Activated CD4-positive, alpha-beta T cell treated with anti-CD3 and anti-CD28 coated beads, Interleukin-2, amount 50 U/mL, for 24 hours (primary cell): ENCODE data around the gene S100A6.

ENCODE experiments used
- DNase-seq, 2 donors: peaks; one replicate each; pipeline ENCODE4 v3.0.0-alpha.2; 2020; ENCODE audit warnings: low read depth in 1 of 2, low spot score in 1 of 2

S100A6 gene

DNA sequence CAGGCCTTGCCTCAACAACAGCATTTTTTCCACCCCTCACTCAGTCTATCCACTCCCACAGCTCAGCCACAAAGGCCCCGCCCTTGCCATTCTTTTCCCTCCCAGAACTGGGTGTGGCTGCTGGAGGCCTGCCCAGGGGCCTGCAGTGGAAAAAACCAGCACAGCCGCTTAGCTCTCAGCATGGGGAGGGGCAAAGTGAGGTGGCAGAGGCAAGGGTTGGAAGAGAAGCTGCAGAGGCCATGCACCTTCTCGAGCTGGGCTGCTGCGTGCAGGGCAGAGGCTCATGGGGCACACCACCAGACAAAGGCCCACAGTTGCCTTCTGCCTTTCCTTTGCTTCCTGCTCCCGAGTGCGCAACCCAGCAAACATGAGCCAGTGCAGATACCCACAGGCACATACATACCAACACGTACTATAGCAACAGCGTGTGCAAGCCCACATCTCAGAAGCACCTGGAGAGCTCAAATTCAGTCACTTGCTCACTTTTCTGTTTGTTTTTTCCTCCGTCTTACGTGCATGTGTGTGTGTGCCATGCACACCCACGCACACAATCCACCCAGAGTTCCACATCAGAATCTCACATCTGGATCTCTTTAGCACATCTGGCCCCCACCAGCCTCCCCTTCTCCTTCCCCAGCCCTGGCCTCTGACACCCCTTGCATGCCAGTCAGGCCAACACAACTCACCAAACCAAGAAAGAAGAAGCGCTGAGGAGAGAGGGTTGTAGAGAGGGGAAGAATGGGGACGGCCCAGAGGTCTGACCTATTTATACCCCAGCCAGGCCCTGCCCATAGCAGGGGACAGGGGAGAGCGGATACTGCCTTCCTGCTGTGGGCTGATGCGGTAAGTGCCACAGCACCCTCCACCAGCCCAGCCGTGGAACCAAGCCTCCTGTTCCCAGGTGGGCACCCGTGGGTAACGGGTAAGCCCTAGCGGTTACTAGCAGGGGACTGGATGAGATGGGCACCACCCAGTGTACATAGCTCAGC lies 9.6 kb upstream of the S100A6 start, which contains the start of gene S100A4:
Gene S100A4 (minus strand): TSS at position 740 of the 989 bp plus-strand sequence. CDS start 1,012 bp downstream, outside the sequence.
- peak; percentile 80 to 92 for DNase-seq

DNA sequence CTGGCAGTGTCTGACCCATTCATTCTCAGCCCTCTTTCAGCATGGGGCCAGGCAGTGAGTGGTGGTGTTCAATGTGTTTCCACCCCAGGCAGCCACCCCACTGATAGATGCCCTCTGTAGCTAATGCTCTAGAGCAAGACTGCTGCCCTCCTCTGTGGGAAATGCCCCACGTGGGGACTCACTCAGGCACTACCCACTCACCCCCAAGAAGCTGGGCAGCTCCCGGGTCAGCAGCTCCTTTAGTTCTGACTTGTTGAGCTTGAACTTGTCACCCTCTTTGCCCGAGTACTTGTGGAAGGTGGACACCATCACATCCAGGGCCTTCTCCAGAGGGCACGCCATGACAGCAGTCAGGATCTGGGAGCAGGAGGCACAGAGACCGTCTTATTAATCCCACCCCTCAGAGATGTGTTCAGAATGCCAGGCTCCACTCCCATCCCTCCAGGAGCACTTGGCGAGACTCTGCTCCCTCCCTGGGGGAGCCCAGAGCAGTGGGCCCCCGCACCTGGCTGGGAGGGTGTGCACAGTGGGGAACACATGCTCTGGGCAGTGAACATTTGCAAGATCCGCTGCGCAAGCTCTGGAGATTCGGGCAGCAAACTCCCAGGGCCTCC lies 8.8 kb upstream of the S100A6 start:
- DNase-seq: no peak

DNA sequence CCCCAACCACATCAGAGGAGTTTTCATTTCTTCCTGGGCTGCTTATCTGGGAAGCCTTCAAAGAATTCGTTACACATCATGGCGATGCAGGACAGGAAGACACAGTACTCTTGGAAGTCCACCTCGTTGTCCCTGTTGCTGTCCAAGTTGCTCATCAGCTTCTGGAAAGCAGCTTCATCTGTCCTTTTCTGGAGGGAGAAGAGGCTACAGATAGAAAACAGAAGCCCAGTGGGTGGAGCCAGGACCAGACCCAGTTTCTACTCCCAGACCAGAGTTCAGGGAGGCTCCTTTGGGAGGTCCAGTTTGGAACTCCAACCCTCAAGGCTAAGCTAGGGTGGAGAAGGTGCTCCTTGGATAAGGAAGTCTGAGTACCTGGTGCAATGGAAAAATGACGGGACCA lies 7.9 kb upstream of the S100A6 start:
- DNase-seq: no peak

DNA sequence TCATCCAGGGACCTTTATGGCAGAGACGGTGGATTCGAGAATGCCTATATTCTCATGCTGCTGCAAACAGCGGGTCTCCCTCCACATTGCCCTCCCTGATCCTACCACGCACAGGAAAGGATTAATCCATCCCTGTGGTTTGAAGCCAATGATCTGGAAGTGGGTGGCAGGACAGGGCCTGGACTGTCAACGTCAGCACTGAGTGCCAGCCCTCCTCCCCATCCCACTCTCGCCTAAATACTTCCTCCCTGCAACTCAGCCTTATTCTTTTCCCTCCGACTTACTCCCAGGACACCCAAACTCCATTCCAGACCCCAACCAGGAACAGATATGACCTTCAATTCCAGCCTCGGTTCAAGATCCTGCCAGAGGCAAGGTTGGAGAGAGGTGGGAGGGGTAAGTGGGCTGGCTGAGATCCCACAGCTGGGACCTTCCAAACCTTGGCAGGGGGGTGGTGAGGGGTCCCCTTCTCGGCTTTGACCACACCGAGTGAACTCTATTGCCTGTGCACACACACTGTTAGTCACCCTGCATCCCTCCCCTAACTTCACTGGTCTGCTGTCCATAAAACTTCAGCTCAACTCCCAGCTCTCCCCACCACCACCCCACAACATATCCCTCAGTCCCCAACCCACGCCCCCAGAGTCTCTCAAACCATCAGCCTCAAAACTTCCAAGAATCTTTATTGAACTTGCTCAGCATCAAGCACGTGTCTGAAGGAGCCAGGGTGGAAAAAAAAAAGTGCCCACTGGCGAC lies 7.3 kb upstream of the S100A6 start:
- no peak for DNase-seq

DNA sequence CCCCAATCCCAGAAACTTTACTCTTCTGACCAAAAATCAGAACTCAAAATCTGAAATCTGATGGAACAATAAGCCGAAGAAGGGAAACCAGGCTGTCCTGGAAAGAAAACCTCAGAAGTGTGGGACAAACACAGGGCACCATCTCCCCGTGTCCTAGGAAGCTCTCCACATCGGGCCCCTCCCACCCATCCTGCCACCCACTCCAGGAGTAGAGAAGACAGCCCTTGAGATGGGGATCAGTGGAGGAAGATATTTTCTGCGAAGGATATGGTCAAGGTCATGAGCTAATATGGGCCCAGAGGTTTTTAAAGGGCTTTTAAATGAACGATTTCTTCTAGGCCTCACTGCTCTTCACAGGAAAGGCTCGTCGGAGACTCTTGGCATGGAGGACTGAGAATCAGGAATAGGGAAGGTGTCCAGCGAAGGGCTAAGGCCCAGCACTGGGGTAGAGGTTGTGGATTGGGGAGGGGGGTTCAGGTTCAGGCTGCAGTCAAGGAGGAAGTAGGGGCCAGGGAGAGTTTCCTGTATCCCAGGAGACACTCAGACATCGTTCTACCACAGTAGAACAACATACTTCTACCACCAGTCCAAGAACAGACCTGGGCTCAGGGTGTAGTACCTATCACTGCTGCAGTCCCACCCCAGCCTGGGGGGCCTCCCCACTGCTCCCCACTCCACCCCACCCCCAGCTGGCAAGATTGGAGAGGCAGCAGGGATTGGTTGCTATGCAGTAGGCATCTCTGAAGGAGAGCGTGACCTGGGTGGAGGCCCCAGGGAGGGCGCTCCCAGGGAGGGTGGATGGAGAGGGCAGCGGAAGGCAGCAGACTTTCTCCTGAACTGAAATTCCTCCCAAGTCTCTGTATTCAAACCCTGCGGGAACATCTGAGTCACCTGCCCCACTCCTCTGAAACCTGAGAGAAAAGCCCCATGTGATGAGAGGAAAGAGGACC lies 6.1 kb upstream of the S100A6 start:
- no peak for DNase-seq

DNA sequence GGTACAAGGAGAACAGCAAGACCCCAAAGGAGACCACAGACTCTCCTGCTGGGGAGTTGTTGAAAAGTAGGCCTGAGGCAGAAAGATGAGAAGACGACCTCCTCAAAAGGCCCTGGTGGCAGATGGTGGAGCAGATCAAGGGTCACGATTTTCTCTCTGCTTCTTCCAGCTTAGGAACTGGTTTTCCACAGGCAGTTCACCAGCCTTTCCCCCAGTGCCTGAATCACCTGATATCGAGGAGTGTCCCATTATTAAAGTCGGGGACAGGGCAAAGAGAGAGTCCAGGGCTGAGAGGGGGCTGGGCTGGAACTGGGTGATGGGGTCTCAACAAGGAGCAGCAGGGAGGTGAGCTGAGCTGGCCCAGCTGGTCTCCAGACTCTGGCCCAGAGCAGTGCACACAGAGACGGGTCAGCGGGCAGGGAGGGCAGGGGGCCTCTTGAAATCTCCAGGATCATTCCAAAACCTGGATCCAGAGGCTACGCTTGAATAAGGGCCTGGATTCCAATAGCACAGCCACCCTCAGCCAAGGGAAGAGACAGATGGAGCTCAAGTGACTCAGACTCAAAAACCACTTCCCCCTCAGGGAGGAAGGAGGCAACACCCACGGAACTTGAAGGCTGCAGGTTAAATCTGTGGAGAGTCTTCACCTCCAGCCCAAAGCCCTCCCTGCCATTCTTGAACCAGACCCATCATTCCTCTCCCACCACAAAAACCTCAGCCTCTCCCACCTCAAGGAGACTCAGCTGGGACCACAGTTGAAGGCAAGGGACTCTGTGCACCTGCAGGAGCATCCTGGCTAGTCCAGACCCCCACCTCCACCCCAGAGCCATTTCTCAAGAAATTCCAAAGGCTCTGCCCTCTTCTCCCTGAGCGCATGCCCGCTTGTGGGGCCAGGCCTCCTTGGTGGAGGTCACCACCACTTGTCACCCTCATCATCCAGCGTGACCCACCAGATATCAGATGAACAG lies 4.9 kb upstream of the S100A6 start, which contains the start of gene S100A5:
Gene S100A5 (minus strand): TSS at position 541 of the 968 bp plus-strand sequence. CDS start 743 bp downstream, outside the sequence.
- DNase-seq: peak in 1 of 2 donors; percentile 53

DNA sequence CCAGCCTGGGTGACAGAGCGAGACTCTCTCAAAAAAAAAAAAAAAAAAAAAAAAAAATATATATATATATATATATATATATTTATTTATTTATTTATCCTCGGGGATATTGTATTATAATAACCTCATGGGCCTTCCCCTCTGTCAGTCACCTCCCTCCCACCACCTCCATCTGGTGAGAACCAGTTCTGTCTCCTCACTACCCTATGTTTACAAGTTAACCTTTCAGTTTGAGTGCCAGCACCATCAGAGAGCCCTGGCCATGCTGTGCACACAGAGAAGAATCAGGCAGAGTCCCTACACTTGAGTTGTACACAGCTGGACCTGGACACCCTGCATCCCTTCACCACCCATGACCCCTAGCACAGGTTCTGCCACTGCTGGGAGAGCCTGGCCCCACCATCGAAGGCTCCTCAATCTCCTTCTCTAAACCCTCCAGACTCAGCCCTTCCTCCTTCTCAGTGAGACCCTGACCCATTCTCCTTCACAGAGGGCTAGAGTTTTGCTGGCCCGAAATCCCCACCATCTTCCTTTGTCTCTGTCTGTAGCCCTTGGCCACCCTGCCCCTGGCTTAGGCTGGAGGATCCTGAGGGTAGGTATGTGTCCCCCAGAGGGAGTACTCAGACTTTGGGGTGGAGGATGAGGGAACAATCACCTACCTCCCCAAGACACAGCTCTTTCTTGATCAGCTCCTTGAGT lies 3.8 kb upstream of the S100A6 start:
- DNase-seq: no peak

DNA sequence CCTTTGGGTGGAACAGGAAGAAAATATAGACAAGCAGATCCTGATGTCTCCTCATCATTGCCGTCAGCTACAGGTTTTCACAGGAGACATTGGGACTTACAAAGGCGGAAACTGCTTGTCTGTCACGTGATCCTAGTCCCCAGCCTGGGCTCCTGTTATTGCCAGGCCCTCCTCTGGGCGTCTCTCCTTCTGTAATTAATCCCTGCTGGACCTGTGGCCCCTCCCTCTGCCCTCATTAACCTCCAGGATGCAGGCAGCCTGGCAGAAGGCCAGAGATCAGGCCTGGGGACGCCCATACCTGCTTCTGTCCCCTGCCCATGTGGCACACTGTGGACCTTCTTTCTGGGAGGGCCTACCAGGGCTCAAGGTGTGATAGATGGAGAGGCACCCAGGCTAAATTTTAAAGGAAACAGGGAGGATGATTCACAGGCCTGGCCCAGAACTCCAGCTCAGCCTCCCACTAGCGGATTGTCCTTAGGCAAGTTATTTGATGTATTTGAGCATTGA lies 2.6 kb upstream of the S100A6 start:
- no peak for DNase-seq

DNA sequence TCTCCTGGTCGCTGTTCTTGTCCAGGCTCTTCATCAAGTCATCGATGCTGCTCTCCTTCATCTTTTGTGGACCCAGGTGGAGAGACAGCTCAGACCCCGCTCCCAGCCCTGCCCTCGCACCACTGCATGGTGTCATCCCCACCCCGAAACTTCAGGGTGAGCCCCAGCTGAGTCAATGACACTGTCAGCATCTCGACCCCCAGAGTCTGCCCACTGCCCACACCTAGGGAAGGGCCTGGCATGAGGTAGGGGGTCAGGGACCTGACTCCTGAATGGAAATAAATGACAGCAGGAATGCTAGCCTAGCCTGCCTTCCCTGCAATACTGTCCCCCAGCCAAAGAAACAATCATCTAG lies 1.6 kb upstream of the S100A6 start:
- DNase-seq: no peak

DNA sequence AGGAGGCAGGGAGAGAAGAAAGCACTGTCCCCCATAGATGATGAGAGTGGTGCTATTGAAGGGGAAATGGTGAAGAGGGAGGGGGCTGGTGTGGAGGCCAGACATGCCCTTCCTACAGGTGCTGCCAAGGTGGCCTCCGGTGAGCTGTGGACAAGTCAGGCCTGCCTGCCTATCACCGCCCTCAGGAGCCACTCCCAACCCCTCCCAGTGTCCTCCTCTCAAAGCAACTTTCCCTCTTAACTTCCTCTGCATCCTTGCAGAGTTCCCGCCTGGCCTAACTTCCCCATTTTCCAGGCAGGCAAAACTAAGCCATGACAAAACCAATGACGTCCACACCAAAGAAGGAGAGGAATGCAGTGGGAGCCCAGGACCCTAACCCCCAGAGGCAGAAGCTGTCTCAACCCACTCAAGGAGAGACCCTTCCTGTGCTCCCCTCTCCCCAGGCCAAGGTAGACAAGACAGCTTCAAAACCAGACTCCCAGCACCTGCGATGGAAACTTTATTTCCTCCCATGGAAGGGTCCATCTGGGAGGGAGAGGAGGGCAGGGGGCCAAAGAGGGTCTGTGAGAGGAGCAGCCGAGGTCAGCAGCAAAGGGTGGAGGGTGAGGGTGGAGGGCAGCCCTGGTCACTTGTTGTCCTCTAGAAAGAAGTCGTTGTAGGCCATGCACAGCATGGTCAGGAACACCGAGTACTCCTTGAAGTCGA lies 1.0 kb upstream of the S100A6 start:
- DNase-seq: no peak

DNA sequence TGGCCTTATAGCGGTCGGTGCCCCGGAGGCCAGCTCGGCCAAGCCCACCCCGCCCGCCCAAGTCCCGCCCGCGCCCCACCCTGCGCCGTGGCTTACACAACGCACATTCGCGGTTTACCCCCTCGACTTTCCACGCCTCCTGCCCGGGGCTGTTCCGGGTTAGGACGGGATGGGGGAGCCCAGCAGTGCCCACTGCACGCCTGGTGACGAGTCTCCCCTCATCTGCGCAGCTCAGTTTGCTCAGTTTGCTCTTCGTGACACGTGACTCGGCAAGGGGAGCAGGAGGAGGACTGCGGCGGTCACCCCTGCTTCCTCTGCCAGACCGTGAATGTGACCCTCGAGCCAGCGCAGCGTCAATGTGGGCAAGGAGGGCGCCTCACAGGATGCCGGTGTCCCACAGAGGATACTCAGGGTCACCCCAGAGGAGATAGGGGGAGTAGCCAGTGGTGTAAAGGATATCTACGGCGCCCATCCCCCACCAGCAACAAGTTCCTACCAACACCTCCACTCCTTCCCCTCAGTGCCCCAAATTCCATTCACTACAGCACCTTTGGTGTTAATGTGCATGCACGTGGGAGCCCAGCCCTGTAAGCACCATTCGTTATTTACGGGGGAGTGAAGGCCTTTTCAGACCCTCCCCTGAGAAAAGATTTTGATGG lies 350 bp upstream of the S100A6 start:
- DNase-seq: peak; percentile 63 to 78

DNA sequence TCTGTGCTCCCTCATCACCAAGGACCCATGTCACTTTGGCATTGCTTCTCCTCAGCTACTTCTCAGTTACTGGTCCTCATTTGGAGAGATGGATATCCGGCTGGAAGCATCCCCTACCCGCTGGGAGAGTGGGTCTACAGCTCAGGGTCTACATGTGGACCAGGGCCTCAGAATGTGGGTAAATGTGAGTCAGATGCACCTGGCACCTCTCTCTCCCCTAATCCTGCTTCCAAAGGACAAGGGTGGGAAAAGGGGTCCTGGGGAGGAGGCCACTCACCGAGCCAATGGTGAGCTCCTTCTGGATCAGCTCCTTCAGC lies 908 bp downstream of the S100A6 start:
- no peak for DNase-seq

DNA sequence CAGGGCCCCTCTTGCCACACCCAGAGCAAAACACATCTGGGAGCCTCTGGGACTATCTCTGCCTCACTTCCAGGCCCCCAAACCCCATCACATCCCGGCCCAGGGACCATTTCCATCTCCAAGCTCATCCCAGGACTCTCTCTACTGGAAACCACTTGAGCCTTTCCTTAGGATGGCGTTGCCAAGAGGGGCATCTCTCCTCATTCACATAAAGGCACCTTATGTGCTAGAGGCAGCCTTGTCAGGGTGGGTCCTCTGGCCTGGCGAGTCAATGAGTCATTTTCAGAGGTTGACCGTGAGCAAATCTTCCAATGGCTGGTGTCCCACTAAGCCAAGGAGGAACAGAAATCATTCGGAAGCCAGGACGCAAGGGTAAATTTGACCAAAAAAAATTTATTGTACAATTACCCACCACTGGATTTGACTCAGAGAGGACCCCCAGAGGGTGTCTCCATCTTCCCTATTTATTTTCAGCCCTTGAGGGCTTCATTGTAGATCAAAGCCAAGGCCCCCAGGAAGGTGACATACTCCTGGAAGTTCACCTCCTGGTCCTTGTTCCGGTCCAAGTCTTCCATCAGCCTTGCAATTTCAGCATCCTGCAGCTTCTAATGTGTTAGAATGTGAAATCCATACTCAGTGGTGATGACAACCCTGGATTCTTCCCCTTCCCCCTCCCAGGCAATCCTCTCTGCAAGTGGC lies 1.4 kb downstream of the S100A6 start:
- DNase-seq: no peak

DNA sequence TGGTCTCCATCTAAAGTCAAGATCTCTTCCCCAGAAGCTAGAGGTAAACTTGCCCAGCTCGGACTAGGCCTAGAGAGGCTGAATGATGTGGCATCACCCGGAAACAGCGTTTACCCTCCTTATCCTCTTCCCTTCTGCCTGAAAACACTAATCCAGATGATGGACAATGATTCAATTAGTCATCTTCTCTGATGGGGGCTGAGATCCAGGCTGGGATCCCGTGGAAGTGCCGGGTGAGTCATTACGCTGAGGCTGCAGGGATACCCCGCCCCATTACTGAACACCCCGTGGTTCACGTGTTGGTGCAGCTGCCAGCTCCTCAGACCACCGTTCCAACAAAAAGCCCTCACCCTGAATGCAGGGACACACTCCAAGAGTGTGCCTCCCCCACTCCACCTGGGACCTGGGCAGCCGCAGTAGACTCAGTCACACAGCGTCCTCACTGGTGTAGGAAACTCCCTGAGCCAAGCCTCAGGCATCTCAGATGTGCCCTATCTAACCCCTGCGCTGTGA lies 2.0 kb downstream of the S100A6 start:
- DNase-seq: no peak

DNA sequence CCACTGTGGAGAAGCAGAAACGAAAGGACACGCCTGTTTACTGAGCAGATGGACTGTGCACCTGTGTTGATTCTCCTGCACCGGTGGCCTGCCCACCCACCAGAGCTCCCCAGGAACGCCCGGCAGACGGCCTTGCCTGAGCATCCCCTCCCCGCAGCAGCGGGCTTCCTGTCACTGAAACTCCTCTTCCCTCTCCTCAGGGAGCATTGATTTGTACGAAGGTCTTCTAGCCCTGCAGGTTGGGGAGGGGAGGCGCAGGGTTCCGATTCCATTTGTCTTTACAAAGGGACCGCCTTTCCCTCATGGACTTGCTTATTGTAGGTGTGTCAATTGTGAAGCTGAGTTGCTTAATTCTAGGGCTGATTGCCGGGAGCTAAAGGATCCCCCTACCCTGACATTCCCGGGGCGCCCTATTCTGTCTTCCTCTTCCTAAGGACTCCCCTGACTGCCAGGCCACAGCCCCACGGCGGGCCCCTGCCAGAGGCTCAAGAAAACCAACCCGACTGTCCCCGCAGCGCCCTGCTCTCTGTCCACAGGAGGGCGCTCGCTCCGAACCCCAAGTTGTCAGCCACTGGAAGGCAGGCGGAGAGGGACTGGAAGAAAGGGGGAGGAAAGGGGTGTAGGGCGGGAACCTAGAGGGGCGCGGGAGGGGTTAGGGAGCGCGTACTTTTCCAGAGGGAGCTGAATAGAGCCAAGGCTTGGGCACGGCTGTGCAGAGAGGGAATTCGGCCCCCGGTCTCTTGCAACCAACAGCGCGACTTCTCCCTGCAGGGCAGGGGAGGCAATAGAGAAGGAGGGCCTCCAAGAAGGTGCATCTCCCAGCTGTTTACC lies 2.8 kb downstream of the S100A6 start:
- DNase-seq: peak; percentile 65 to 67

DNA sequence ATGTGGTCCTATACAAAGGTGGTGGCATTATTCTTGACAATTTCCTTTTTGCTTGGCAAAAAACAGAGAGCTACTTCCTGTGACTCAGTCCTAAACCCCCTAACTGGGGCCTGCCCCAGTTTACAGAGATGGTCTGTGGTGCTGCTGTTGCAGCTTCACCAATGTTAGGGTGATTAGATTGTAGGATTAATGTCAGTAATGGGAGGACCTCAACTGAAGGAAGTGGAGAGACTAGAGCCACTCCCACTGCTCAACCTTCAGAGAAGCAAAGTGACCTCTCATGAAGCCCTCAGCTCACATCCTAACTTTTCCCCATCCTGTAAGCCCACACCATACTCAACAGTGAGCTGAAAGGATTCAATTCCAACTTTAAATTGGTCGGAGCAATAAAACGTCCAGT lies 3.6 kb downstream of the S100A6 start:
- no peak for DNase-seq
